Thyroid gland (tissue), 4 donors: ENCODE results near the gene PRCP. TPM values are rescaled to one million over a fixed set of nuclear protein-coding genes. Genes with fewer than 3 reads are reported as not detected.
"Not testable (repeated sequence)": the region's sequence is repeated elsewhere in the genome, so short reads cannot be mapped to it uniquely, and the experiment has no call there.

Experiments
- DNase-seq, 2 donors: peaks; one replicate each; pipeline ENCODE4 v3.0.0-alpha.2; 2019
- H3K27ac ChIP-seq, 3 donors: fragments of 200-600 bp; sonication (generic); 1 replicate in 2 of 3; 2 replicates in 1 of 3; pipeline ENCODE4 v1.5.1; 2016 to 2019; ENCODE audit warnings: mild to moderate bottlenecking in 1 of 3, moderate library complexity in 1 of 3
- H3K27me3 ChIP-seq: fragments of 200-600 bp; sonication (generic); one replicate; pipeline ENCODE4 v1.5.1; 2019
- H3K36me3 ChIP-seq, 2 donors: fragments of 200-600 bp; sonication (generic); one replicate each; pipeline ENCODE4 v1.5.1; 2016 to 2019
- H3K4me1 ChIP-seq, 2 donors: fragments of 200-600 bp; sonication (generic); one replicate each; pipeline ENCODE4 v1.5.1; 2017 to 2019
- H3K4me3 ChIP-seq, 3 donors: fragments of 200-600 bp; sonication (generic); replicated peaks in 1 of 3; 1 replicate in 2 of 3; 2 replicates in 1 of 3; pipeline ENCODE4 v1.5.1; 2016; ENCODE audit warnings: mild to moderate bottlenecking in 1 of 3
- H3K9me3 ChIP-seq: fragments of 200-600 bp; sonication (generic); one replicate; pipeline ENCODE4 v1.5.1; 2017
- POLR2A ChIP-seq, 2 donors: fragments of 450-650 bp; IDR thresholded peaks; one replicate each; pipeline ENCODE4 v1.6.1; 2017; ENCODE audit warnings: antibody characterized with exemption in 2 of 2, mild to moderate bottlenecking in 2 of 2, moderate library complexity in 1 of 2
- WGBS, 2 donors: methylation state at CpG; one replicate each; pipeline ENCODE4 v1.1.5; 2017; 5-methylcytosine and 5-hydroxymethylcytosine counted together
- intact Hi-C: fragments of 100-400 bp; cut with DNase I; formaldehyde crosslinking; loops from one replicate; pipeline ENCODE4 v1.15.1; 2023
- total RNA-seq, 4 donors: library from RNA; depleted of rRNA; stranded (reverse); fragments of >200 nt; gene quantifications; one replicate each; pipeline ENCODE4 v1.2.3, GENCODE V29; 2016
- TF ChIP-seq, protein P1 (sequence below), 6 experiments: fragments of 200-600 bp in 3 of 6; fragments of 450-650 bp in 3 of 6; sonication (generic) in 3 of 6; IDR thresholded peaks; one replicate each; pipeline ENCODE4 v1.5.1; 2016 to 2019; ENCODE audit warnings: antibody characterized with exemption in 6 of 6, mild to moderate bottlenecking in 2 of 6, inconsistent platforms in 1 of 6, moderate library complexity in 1 of 6

PRCP gene
- total RNA-seq, 4 donors from 2014 or later = 59.1 to 122 (median 81.1) TPM

DNA sequence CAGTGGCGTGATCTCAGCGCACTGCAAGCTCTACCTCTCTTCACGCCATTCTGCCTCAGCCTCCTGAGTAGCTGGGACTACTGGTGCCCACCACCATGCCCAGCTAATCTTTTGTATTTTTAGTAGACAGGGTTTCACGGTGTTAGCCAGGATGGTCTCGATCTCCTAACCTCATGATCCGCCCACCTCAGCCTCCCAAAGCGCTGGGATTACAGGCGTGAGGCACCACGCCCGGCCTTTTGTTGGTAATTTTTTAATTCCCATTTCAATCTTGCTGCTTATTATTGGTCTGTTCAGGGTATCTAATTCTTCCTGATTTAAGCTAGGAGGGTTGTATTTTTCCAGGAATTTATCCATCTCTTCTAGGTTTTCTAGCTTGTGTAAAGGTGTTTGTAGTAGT, 19.6 kb upstream of the PRCP start:
- H3K4me1 ChIP-seq, H3K27ac ChIP-seq, intact Hi-C loops, DNase-seq, H3K36me3 ChIP-seq, H3K4me3 ChIP-seq, H3K27me3 ChIP-seq, H3K9me3 ChIP-seq: not testable (repeated sequence)
- WGBS, 2 donors = 96% methylated on average over 10 of the region's 10 CpGs

DNA sequence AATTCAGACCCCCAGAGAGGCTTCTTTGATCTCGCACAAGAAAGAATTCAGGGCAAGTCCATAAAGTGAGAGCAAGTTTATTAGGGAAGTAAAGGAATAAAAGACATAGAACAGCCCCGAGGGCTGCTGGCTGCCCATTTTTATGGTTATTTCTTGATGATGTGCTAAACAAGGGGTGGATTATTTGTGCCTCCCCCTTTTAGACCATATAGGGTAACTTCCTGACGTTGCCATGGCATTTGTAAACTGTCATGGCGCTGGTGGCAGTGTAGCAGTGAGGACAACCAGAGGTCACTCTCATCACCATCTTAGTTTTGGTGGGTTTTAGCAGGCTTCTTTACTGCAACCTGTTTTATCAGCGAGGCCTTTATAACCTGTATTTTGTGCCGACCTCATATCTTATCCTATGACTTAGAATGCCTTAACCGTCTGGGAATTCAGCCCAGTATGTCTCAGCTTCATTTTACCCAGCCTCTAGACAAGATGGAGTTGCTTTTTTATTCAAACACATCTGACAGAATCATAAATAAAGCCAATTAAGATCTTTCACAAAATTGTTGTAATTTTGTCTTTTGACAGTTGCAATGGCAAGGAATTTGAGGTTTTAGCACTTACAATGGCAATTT, 8.9 kb upstream of the PRCP start:
- no peak overlapping the region for H3K27ac ChIP-seq
- TF ChIP-seq, protein P1, sequence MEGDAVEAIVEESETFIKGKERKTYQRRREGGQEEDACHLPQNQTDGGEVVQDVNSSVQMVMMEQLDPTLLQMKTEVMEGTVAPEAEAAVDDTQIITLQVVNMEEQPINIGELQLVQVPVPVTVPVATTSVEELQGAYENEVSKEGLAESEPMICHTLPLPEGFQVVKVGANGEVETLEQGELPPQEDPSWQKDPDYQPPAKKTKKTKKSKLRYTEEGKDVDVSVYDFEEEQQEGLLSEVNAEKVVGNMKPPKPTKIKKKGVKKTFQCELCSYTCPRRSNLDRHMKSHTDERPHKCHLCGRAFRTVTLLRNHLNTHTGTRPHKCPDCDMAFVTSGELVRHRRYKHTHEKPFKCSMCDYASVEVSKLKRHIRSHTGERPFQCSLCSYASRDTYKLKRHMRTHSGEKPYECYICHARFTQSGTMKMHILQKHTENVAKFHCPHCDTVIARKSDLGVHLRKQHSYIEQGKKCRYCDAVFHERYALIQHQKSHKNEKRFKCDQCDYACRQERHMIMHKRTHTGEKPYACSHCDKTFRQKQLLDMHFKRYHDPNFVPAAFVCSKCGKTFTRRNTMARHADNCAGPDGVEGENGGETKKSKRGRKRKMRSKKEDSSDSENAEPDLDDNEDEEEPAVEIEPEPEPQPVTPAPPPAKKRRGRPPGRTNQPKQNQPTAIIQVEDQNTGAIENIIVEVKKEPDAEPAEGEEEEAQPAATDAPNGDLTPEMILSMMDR (IDR thresholded peaks at IDR 0.05) = no peak
- TF ChIP-seq POLR2A (IDR thresholded peaks at IDR 0.05) = no peak
- no peaks in the 10 kb centered on the region for H3K9me3 ChIP-seq
- intact Hi-C loops = loop anchor here (5.0 to 10.0 kb wide), 4 partner anchors 166 to 906 kb away; partner anchors contain the start of genes ANKRD42 and RAB30
- WGBS, 2 donors = 86 to 89% methylated on average over 7 of the region's 7 CpGs
- H3K36me3 ChIP-seq = no peaks in the 10 kb centered on the region
- H3K4me1 ChIP-seq = no peaks in the 10 kb centered on the region
- H3K27me3 ChIP-seq = no peaks in the 10 kb centered on the region
- DNase-seq = no peak
- H3K4me3 ChIP-seq = no peak overlapping the region

DNA sequence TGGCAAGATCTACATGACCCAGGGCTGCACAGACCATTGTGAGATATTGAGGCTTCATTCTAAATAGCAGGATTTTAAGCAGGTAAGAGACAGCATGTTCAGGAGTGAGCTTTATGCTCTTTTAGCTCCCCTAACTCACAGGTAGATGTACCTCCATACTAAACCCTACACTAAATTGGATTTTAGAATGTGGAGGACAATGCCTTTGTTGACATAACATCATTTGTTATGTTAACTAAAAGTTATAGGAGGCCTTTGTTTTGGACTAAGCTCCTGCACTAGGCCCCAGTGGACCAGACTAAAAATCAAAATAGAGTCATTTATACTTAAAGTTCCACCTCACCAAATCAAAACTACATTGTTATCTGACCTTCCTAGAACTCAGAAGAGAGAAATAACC, 8.1 kb upstream of the PRCP start:
- intact Hi-C loops = loop anchor here (5.0 to 10.0 kb wide), 4 partner anchors 166 to 906 kb away; partner anchors contain the start of genes ANKRD42 and RAB30
- Histone ChIP-seq H3K27ac (no peak overlapping the region), H3K27me3 (no peaks in the 10 kb centered on the region), H3K9me3 (no peaks in the 10 kb centered on the region), H3K4me3 (no peak overlapping the region), H3K4me1 (no peaks in the 10 kb centered on the region), H3K36me3 (no peaks in the 10 kb centered on the region)
- TF ChIP-seq POLR2A (IDR thresholded peaks at IDR 0.05) = no peak
- TF ChIP-seq, protein P1 (IDR thresholded peaks at IDR 0.05) = no peak
- no peak for DNase-seq

DNA sequence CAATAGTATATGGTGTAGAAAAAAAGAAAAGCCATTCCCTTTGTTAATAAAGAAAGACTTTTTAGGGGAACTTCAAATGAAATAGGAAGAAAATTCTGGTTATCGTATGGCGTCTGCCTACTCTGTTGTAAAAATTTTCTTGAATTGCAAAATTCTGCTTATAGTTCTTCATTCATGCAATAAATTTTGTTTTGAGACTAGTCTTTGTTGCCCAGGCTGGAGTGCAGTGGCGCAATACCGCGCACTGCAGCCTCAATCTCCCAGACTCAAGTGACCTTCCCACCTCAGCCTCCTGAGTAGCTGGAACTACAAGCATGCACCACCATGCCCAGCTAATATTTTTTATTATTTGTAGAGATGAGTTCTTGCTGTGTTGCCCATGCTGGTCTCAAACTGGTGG, 7.1 kb upstream of the PRCP start:
- intact Hi-C loops = loop anchor here (5.0 to 10.0 kb wide), 4 partner anchors 167 to 907 kb away; partner anchors contain the start of genes ANKRD42 and RAB30
- Histone ChIP-seq H3K4me1 (no peaks in the 10 kb centered on the region), H3K36me3 (no peaks in the 10 kb centered on the region), H3K9me3 (no peaks in the 10 kb centered on the region), H3K4me3 (no peak overlapping the region), H3K27ac (no peak overlapping the region), H3K27me3 (no peaks in the 10 kb centered on the region)
- 85 to 95% methylated on average over 5 of the region's 5 CpGs for WGBS, 2 donors
- TF ChIP-seq, protein P1 (IDR thresholded peaks at IDR 0.05) = no peak
- TF ChIP-seq POLR2A (IDR thresholded peaks at IDR 0.05) = no peak
- no peak for DNase-seq

DNA sequence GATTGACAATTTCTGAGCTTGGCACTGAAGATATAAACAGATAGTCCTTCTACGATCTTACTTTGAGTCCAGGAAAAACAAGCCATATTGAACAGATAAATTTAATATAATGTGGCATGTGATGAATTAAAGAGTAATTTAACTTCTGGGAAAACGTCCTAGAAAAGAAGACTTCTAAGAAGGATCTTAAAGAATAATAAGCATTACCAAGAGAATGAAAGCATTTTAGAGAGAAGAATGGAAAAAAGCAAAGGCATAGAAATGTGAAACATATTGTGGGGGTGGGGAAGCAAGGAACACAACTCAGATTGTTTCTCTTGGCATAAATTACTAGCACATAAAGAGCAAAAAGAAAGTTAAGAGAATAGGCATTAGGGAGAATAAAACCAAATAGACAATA, 6.7 kb upstream of the PRCP start:
- H3K9me3 ChIP-seq = no peaks in the 10 kb centered on the region
- H3K27ac ChIP-seq = no peak overlapping the region
- no peaks in the 10 kb centered on the region for H3K4me1 ChIP-seq
- WGBS, 2 donors = 63 to 64% methylated on average over 2 of the region's 2 CpGs
- no peak overlapping the region for H3K4me3 ChIP-seq
- H3K36me3 ChIP-seq = no peaks in the 10 kb centered on the region
- H3K27me3 ChIP-seq = no peaks in the 10 kb centered on the region
- intact Hi-C loops = loop anchor here (5.0 to 10.0 kb wide), 4 partner anchors 168 to 908 kb away; partner anchors contain the start of genes ANKRD42 and RAB30
- no peak for TF ChIP-seq POLR2A (IDR thresholded peaks at IDR 0.05)
- TF ChIP-seq, protein P1 (IDR thresholded peaks at IDR 0.05) = no peak
- DNase-seq = no peak
